Esophagus muscularis mucosa (tissue), 4 donors: Measurements from ENCODE around the gene HBS1L. TPM values are rescaled to one million over a fixed set of nuclear protein-coding genes. Genes with fewer than 3 reads are reported as not detected.

Experiments used
- DNase-seq: peaks from one replicate; pipeline ENCODE4 v3.0.0-alpha.2; 2017; ENCODE audit errors: extremely low spot score
- H3K27ac ChIP-seq, 4 donors: fragments of 200-600 bp; sonication (generic); replicated peaks in 1 of 4; 1 replicate in 3 of 4; 2 replicates in 1 of 4; pipeline ENCODE4 v1.5.1; 2016 to 2019; ENCODE audit warnings: mild to moderate bottlenecking in 1 of 4
- H3K27me3 ChIP-seq, 4 donors: fragments of 200-600 bp; sonication (generic); one replicate each; pipeline versions ENCODE4 v1.5.1 to v1.6.0; 2016 to 2019
- H3K36me3 ChIP-seq, 4 donors: fragments of 200-600 bp; sonication (generic); one replicate each; pipeline ENCODE4 v1.5.1; 2016 to 2019
- H3K4me1 ChIP-seq, 4 donors: fragments of 200-600 bp; sonication (generic); one replicate each; pipeline ENCODE4 v1.5.1; 2016 to 2019
- H3K4me3 ChIP-seq, 4 donors: fragments of 200-600 bp; sonication (generic); 1 replicate in 2 of 4; 2 replicates in 2 of 4; pipeline ENCODE4 v1.5.1; 2016 to 2019; ENCODE audit warnings: mild to moderate bottlenecking in 4 of 4, moderate library complexity in 1 of 4
- H3K9me3 ChIP-seq, 4 donors: fragments of 200-600 bp; sonication (generic); 1 replicate in 3 of 4; 2 replicates in 1 of 4; pipeline ENCODE4 v1.5.1; 2016 to 2019
- EP300 ChIP-seq: sonication (generic); formaldehyde crosslinking; IDR thresholded peaks from one replicate; pipeline ENCODE4 v1.6.1; 2017; ENCODE audit warnings: antibody characterized with exemption
- POLR2A ChIP-seq: fragments of 450-650 bp; IDR thresholded peaks from one replicate; pipeline ENCODE4 v1.6.1; 2017; ENCODE audit warnings: antibody characterized with exemption, moderate library complexity, mild to moderate bottlenecking, low read depth
- POLR2AphosphoS5 ChIP-seq, 2 donors: sonication (generic); formaldehyde crosslinking; IDR thresholded peaks; one replicate each; pipeline ENCODE4 v1.6.1; 2017; ENCODE audit warnings: antibody characterized with exemption in 2 of 2
- WGBS: methylation state at CpG from one replicate; pipeline ENCODE4 v1.1.5; 2018; 5-methylcytosine and 5-hydroxymethylcytosine counted together
- intact Hi-C: fragments of 100-400 bp; cut with DNase I; formaldehyde crosslinking; loops from one replicate; pipeline ENCODE4 v1.15.1; 2023
- total RNA-seq, 4 donors: library from RNA; depleted of rRNA; stranded (reverse); fragments of >200 nt; gene quantifications; one replicate each; pipeline versions ENCODE4 v1.1.0 to v1.2.1, GENCODE V29; 2016
- TF ChIP-seq, protein P1 (sequence below), 3 experiments: fragments of 200-600 bp in 2 of 3; fragments of 450-650 bp in 1 of 3; sonication (generic) in 2 of 3; IDR thresholded peaks; one replicate each; pipeline ENCODE4 v1.5.1; 2017 to 2019; ENCODE audit warnings: antibody characterized with exemption in 3 of 3, mild to moderate bottlenecking in 2 of 3, moderate library complexity in 1 of 3

HBS1L gene
- total RNA-seq, 4 donors from 2014 or later, result 52.0 to 81.4 (median 58.2) TPM

GRCh38 chr6:135047336-135047735 lies 7.3 kb downstream of the HBS1L start:
- H3K4me3 ChIP-seq, result no peak overlapping the region
- DNase-seq, result no peak
- WGBS, result 90% methylated on average over 4 of the region's 4 CpGs
- H3K36me3 ChIP-seq, result peaks cover 9 to 31% (median 18%) of the 10 kb centered on the region in 4 donors
- peaks cover 6 to 27% (median 9%) of the 10 kb centered on the region in 4 donors for H3K4me1 ChIP-seq
- no peaks in the 10 kb centered on the region for H3K27me3 ChIP-seq
- H3K9me3 ChIP-seq, result no peaks in the 10 kb centered on the region
- intact Hi-C loops, result no loop called here
- TF ChIP-seq, protein P1, sequence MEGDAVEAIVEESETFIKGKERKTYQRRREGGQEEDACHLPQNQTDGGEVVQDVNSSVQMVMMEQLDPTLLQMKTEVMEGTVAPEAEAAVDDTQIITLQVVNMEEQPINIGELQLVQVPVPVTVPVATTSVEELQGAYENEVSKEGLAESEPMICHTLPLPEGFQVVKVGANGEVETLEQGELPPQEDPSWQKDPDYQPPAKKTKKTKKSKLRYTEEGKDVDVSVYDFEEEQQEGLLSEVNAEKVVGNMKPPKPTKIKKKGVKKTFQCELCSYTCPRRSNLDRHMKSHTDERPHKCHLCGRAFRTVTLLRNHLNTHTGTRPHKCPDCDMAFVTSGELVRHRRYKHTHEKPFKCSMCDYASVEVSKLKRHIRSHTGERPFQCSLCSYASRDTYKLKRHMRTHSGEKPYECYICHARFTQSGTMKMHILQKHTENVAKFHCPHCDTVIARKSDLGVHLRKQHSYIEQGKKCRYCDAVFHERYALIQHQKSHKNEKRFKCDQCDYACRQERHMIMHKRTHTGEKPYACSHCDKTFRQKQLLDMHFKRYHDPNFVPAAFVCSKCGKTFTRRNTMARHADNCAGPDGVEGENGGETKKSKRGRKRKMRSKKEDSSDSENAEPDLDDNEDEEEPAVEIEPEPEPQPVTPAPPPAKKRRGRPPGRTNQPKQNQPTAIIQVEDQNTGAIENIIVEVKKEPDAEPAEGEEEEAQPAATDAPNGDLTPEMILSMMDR (IDR thresholded peaks at IDR 0.05), result no peak
- TF ChIP-seq POLR2A (no peak), EP300 (no peak), POLR2AphosphoS5 (IDR thresholded peaks at IDR 0.05) (no peak)
- no peak overlapping the region for H3K27ac ChIP-seq

GRCh38 chr6:135046912-135047311 lies 7.7 kb downstream of the HBS1L start:
- WGBS, result 79% methylated on average over 2 of the region's 2 CpGs
- peaks cover 9 to 31% (median 18%) of the 10 kb centered on the region in 4 donors for H3K36me3 ChIP-seq
- no peaks in the 10 kb centered on the region for H3K27me3 ChIP-seq
- H3K27ac ChIP-seq, result no peak overlapping the region
- no peaks in the 10 kb centered on the region for H3K9me3 ChIP-seq
- no peak for DNase-seq
- no peak for TF ChIP-seq POLR2A
- no peak for TF ChIP-seq POLR2AphosphoS5 (IDR thresholded peaks at IDR 0.05)
- TF ChIP-seq, protein P1 (IDR thresholded peaks at IDR 0.05), result no peak
- no peak for TF ChIP-seq EP300
- H3K4me1 ChIP-seq, result peaks cover 4 to 23% (median 8%) of the 10 kb centered on the region in 4 donors
- no peak overlapping the region for H3K4me3 ChIP-seq
- intact Hi-C loops, result no loop called here

GRCh38 chr6:135044639-135045038 lies 10.0 kb downstream of the HBS1L start:
- H3K27ac ChIP-seq, result no peak overlapping the region
- no peaks in the 10 kb centered on the region for H3K27me3 ChIP-seq
- no peaks in the 10 kb centered on the region for H3K9me3 ChIP-seq
- WGBS, result 42% methylated on average over 1 of the region's 3 CpGs
- no peak for DNase-seq
- peaks cover 9 to 31% (median 14%) of the 10 kb centered on the region in 4 donors for H3K36me3 ChIP-seq
- peaks cover 4 to 15% (median 8%) of the 10 kb centered on the region in 4 donors for H3K4me1 ChIP-seq
- TF ChIP-seq EP300 (no peak), POLR2A (no peak), POLR2AphosphoS5 (IDR thresholded peaks at IDR 0.05) (no peak)
- TF ChIP-seq, protein P1 (IDR thresholded peaks at IDR 0.05), result no peak
- H3K4me3 ChIP-seq, result no peak overlapping the region
- intact Hi-C loops, result no loop called here

GRCh38 chr6:135043846-135044245 lies 10.8 kb downstream of the HBS1L start:
- 74% methylated on average over 2 of the region's 2 CpGs for WGBS

More at GRCh38 chr6:135043846-135044245, 10.8 kb downstream of the HBS1L start:
- peaks cover 3 to 31% (median 14%) of the 10 kb centered on the region in 4 donors for H3K36me3 ChIP-seq
- peaks cover 4 to 15% (median 8%) of the 10 kb centered on the region in 4 donors for H3K4me1 ChIP-seq
- no peak for TF ChIP-seq EP300
- TF ChIP-seq, protein P1 (IDR thresholded peaks at IDR 0.05), result no peak
- TF ChIP-seq POLR2AphosphoS5 (IDR thresholded peaks at IDR 0.05), result no peak
- no peak for TF ChIP-seq POLR2A
- no peaks in the 10 kb centered on the region for H3K9me3 ChIP-seq
- no peaks in the 10 kb centered on the region for H3K27me3 ChIP-seq
- no peak for DNase-seq
- no peak overlapping the region for H3K27ac ChIP-seq
- intact Hi-C loops, result no loop called here
- no peak overlapping the region for H3K4me3 ChIP-seq
